ENCODE results near the gene KNDC1.
"Not testable (repeated sequence)": the region's sequence is repeated elsewhere in the genome, so short reads cannot be mapped to it uniquely, and the experiment has no call there.

Gene KNDC1, protein sequence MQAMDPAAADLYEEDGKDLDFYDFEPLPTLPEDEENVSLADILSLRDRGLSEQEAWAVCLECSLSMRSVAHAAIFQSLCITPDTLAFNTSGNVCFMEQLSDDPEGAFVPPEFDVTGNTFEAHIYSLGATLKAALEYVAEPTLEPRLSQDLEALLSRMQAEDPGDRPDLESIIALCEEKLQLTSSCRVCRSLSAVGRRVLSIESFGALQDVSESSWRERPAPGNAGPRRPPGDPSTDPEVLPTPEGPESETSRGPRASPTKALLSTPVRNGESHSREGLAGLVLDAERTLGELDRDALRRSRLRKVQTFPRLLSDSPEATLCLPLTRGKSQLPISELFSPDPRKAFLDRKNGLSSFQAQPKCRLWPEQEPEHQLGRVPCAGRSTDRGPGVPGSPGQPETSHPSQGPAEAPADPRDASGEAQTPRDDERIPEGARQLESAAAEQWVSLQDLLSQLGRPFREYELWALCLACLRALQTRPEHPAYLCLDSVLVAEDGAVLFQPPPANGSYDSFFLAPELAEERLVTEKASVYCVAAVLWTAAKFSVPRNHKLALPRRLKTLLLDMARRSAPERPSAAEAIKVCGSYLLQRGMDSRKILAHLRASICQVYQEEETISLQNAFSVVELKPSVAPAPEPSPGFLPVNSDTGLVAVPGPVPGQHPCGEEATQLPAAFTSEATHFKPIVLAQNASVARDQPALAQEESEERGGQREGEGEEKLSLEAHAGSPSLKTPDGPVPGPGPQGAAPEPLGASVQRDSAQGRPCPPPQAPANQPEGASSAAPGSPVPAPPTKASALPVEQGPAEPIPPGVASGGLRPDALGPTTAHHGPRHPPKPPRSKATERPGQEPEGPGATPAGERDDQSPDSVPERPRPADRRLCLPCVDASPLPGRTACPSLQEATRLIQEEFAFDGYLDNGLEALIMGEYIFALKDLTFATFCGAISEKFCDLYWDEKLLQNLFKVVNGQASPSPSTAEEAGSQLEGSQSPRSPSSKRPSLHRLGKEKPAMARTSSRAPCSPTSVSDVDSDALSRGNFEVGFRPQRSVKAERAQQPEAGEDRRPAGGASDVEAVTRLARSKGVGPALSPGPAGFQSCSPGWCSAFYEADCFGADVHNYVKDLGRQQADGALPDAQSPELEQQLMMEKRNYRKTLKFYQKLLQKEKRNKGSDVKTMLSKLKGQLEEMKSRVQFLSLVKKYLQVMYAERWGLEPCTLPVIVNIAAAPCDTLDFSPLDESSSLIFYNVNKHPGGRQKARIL (N-terminal part only)

DNA sequence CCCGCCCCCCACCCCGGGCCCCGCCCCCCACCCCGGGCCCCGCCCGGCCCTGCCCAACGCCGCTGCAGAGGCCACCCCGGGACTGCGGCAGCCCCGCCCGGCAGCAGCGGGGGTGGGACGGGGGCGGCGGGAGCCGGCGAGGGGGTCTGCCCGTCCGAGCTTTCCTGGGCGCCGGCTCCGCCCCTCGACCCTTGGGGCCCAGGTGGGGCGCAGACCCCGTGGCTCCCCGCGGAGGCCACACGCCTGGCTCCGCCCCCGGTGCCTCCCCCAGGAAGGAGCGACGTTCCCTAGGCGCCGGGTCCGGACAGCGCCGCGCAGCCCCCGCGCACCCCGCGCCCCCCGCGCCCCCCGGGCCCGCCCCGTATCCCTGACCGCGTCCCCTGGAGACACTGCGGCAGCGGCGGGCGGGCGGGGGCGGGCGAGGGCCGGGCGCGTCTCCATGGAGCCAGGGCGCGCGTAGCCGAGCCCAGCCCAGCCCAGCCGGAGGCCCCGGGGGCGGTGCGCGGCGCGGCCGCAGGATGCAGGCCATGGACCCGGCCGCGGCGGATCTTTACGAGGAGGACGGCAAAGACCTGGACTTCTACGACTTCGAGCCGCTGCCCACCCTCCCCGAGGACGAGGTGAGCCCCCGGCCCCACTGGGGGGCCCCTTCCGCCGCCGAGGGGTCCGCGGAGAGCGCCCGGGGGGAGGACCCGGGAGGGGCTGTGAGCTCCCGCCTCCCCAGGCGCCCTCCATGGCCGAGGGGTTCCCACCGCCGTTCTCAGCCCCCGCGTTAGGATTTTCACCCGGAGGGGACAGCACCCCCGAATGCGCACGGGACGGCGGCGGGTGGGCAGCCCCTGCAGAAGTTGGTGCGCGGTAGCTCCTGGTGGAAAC lies at the start of gene KNDC1:
TSS of gene KNDC1 (plus strand) at position 270 of the 876 bp plus-strand sequence. CDS start at position 519, 249 bp downstream.
- Histone ChIP-seq H3K4me3 (ENCODE audit: insufficient read length, low read depth) (peak within 1 kb of the TSS; percentile 49), H3K36me3 (ENCODE audit: insufficient read depth, insufficient read length, low read length) (peaks cover 2% of the 10 kb centered on the region), H3K9ac (ENCODE audit: insufficient read length, low read depth) (peak within 1 kb of the TSS; percentile 85), H3K4me1 (ENCODE audit: insufficient read depth, insufficient read length) (peaks cover 9% of the 10 kb centered on the region), H3K9me3 (ENCODE audit: insufficient read depth, low read length) (0 out of 2 replicates have a peak, but pooled peaks cover 4% of the 10 kb centered on the region), H3K27me3 (ENCODE audit: insufficient read depth, insufficient read length) (no peaks in the 10 kb centered on the region)
- TF ChIP-seq ZNF274 (IDR thresholded peaks at IDR 0.05; ENCODE audit: low read depth, low read length), result no peak
- TF ChIP-seq SUZ12 (IDR thresholded peaks at IDR 0.05; ENCODE audit: extremely low read depth, insufficient read depth, insufficient read length), result no peak
- no peak for TF ChIP-seq YY1 (IDR thresholded peaks at IDR 0.05; ENCODE audit: insufficient read depth, insufficient read length)
- DNase-seq (ENCODE audit: low read depth, low spot score), result no peak

GRCh38 chr10:133110609-133111275 lies 49.3 kb upstream of the KNDC1 start:
- peaks cover 6% of the 10 kb centered on the region for H3K27me3 ChIP-seq (ENCODE audit: insufficient read depth, insufficient read length)
- DNase-seq (ENCODE audit: low read depth, low spot score), result no peak
- TF ChIP-seq YY1 (IDR thresholded peaks at IDR 0.05; ENCODE audit: insufficient read depth, insufficient read length) (no peak), ZNF274 (IDR thresholded peaks at IDR 0.05; ENCODE audit: low read depth, low read length) (no peak), SUZ12 (IDR thresholded peaks at IDR 0.05; ENCODE audit: extremely low read depth, insufficient read depth, insufficient read length) (no peak)
- peaks cover 6% of the 10 kb centered on the region for H3K4me1 ChIP-seq (ENCODE audit: insufficient read depth, insufficient read length)
- no peak overlapping the region for H3K9ac ChIP-seq (ENCODE audit: insufficient read length, low read depth)
- H3K36me3 ChIP-seq (ENCODE audit: insufficient read depth, insufficient read length, low read length), result no peaks in the 10 kb centered on the region
- H3K4me3 ChIP-seq (ENCODE audit: insufficient read length, low read depth), result no peak overlapping the region
- H3K9me3 ChIP-seq (ENCODE audit: insufficient read depth, low read length), result peaks cover 24% of the 10 kb centered on the region

- not testable (repeated sequence) for H3K4me1 ChIP-seq (ENCODE audit: insufficient read depth, insufficient read length); H3K27me3 ChIP-seq (ENCODE audit: insufficient read depth, insufficient read length); H3K36me3 ChIP-seq (ENCODE audit: insufficient read depth, insufficient read length, low read length); DNase-seq (ENCODE audit: low read depth, low spot score); H3K4me3 ChIP-seq (ENCODE audit: insufficient read length, low read depth); H3K9ac ChIP-seq (ENCODE audit: insufficient read length, low read depth)
- H3K9me3 ChIP-seq (ENCODE audit: insufficient read depth, low read length), result peaks cover 24% of the 10 kb centered on the region
Measured at GRCh38 chr10:133111640-133112039, 48.4 kb upstream of the KNDC1 start.

DNA sequence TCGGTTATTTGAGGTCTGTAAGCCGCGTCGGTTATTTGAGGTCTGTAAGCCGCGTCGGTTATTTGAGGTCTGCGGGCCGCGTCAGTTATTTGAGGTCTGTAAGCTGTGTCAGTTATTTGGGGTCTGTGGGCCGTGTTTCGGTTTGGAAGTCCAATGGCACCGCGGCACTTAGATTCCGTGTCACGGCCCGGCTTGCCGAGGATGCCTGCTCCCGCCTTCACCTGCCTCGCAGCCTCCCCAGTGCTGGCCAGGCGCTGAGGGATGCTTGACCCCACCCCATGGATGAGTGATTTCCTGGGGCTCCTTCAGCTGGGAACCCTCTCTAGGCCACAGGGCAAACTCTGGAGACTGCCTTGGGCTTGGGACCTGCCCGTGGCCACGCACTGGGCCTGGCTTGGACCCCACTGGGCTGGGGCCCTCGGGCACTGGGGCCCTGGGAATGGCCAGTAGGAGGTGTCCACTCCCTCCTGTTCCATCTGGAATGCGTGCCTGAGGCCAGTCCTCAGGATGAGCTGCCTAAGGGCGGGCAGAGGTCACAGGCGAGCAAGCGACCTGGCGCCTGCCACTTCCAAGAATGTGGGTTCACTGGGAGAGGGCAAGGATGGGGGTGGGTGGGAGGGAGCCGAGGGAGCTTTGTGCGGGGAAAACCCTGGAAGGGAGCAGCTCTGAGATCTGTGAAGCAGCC lies 46.7 kb upstream of the KNDC1 start:
- Histone ChIP-seq H3K36me3 (ENCODE audit: insufficient read depth, insufficient read length, low read length) (no peaks in the 10 kb centered on the region), H3K4me1 (ENCODE audit: insufficient read depth, insufficient read length) (peaks cover 2% of the 10 kb centered on the region), H3K9me3 (ENCODE audit: insufficient read depth, low read length) (peaks cover 11% of the 10 kb centered on the region; the same call in 1 of the 2 replicates), H3K9ac (ENCODE audit: insufficient read length, low read depth) (no peak overlapping the region), H3K4me3 (ENCODE audit: insufficient read length, low read depth) (no peak overlapping the region), H3K27me3 (ENCODE audit: insufficient read depth, insufficient read length) (peaks cover 6% of the 10 kb centered on the region)
- DNase-seq (ENCODE audit: low read depth, low spot score), result no peak
- TF ChIP-seq YY1 (IDR thresholded peaks at IDR 0.05; ENCODE audit: insufficient read depth, insufficient read length) (no peak), ZNF274 (IDR thresholded peaks at IDR 0.05; ENCODE audit: low read depth, low read length) (no peak), SUZ12 (IDR thresholded peaks at IDR 0.05; ENCODE audit: extremely low read depth, insufficient read depth, insufficient read length) (no peak)

- peaks cover 6% of the 10 kb centered on the region for H3K27me3 ChIP-seq (ENCODE audit: insufficient read depth, insufficient read length)
- no peak overlapping the region for H3K4me3 ChIP-seq (ENCODE audit: insufficient read length, low read depth)
- no peak overlapping the region for H3K9ac ChIP-seq (ENCODE audit: insufficient read length, low read depth)
- DNase-seq (ENCODE audit: low read depth, low spot score), result no peak
- TF ChIP-seq ZNF274 (IDR thresholded peaks at IDR 0.05; ENCODE audit: low read depth, low read length), result no peak
- no peak for TF ChIP-seq YY1 (IDR thresholded peaks at IDR 0.05; ENCODE audit: insufficient read depth, insufficient read length)
- no peak for TF ChIP-seq SUZ12 (IDR thresholded peaks at IDR 0.05; ENCODE audit: extremely low read depth, insufficient read depth, insufficient read length)
- H3K9me3 ChIP-seq (ENCODE audit: insufficient read depth, low read length), result peaks cover 12% of the 10 kb centered on the region; the same call in 1 of the 2 replicates
- H3K36me3 ChIP-seq (ENCODE audit: insufficient read depth, insufficient read length, low read length), result no peaks in the 10 kb centered on the region
- peaks cover 2% of the 10 kb centered on the region for H3K4me1 ChIP-seq (ENCODE audit: insufficient read depth, insufficient read length)
Measured at GRCh38 chr10:133113847-133114246, 46.2 kb upstream of the KNDC1 start.
